H1 (cell line): ENCODE measurements around the gene PHACTR1.

Experiments used
- CREB1 ChIP-seq: IDR thresholded peaks from 2 replicates; pipeline ENCODE4 v1.6.1; 2012; ENCODE audit warnings: inconsistent platforms
- CTCF ChIP-seq, 3 experiments: IDR thresholded peaks; 1 replicate in 2 of 3; 2 replicates in 1 of 3; pipeline versions ENCODE4 v1.5.1 to v1.6.1; 2011; ENCODE audit warnings: low read length in 3 of 3, mild to moderate bottlenecking in 3 of 3, inconsistent platforms in 2 of 3, low read depth in 1 of 3, moderate library complexity in 1 of 3; ENCODE audit not compliant: insufficient read depth in 1 of 3; ENCODE audit errors: control extremely low read depth in 1 of 3
- E2F6 ChIP-seq: IDR thresholded peaks from 2 replicates; pipeline ENCODE4 v1.6.1; 2012; ENCODE audit warnings: inconsistent platforms
- EZH2 ChIP-seq: fragments of 200-600 bp; sonication (generic); IDR thresholded peaks from 2 replicates; pipeline ENCODE4 v1.7.1; 2012; ENCODE audit warnings: low read depth, mild to moderate bottlenecking, moderate library complexity, low read length, inconsistent platforms; ENCODE audit not compliant: severe bottlenecking
- GABPA ChIP-seq: IDR thresholded peaks from 2 replicates; pipeline ENCODE4 v1.6.1; 2011; ENCODE audit warnings: mild to moderate bottlenecking, low read length, moderate library complexity, borderline replicate concordance; ENCODE audit not compliant: insufficient read depth
- POLR2A ChIP-seq, 2 experiments: IDR thresholded peaks; 1 replicate in 1 of 2; 2 replicates in 1 of 2; pipeline ENCODE4 v1.6.1; 2011; ENCODE audit warnings: low read depth in 2 of 2, low read length in 2 of 2, mild to moderate bottlenecking in 2 of 2; ENCODE audit errors: control extremely low read depth in 1 of 2
- SIX5 ChIP-seq: IDR thresholded peaks from 2 replicates; pipeline ENCODE4 v1.6.1; 2011; ENCODE audit warnings: mild to moderate bottlenecking, low read depth, low read length
- SP2 ChIP-seq: IDR thresholded peaks from 2 replicates; pipeline ENCODE4 v1.6.1; 2012; ENCODE audit warnings: mild to moderate bottlenecking, low read length, inconsistent platforms
- SUZ12 ChIP-seq: fragments of 200-600 bp; sonication (generic); IDR thresholded peaks from 2 replicates; pipeline ENCODE4 v1.6.1; 2012; ENCODE audit warnings: mild to moderate bottlenecking, inconsistent platforms, low read length, moderate library complexity, mixed read lengths
- TAF1 ChIP-seq: IDR thresholded peaks from 2 replicates; pipeline ENCODE4 v1.6.1; 2011; ENCODE audit warnings: mild to moderate bottlenecking, low read depth, low read length

GRCh38 chr6:13238640-13239216 lies 522.2 kb downstream of the PHACTR1 start:
- TF ChIP-seq POLR2A (IDR thresholded peaks at IDR 0.05; ENCODE audit: control extremely low read depth in 1 of 2, low read depth in 2 of 2, low read length in 2 of 2) (no peak), CTCF (IDR thresholded peaks at IDR 0.05; ENCODE audit: control extremely low read depth in 1 of 3, insufficient read depth in 1 of 3, low read depth in 1 of 3, low read length in 3 of 3) (no peak), EZH2 (no peak), SP2 (no peak), E2F6 (no peak), SUZ12 (no peak), CREB1 (no peak), GABPA (no peak), TAF1 (no peak), SIX5 (no peak)
